ENCODE measurements around the gene MT1X. TPM values are rescaled to one million over a fixed set of nuclear protein-coding genes. Genes with fewer than 3 reads are reported as not detected.
A peak's percentile ranks its signal among the peaks of the same experiment; 100 is the strongest.

MT1X gene
- 3,049 TPM for total RNA-seq

- peaks cover 24% of the 10 kb centered on the region for H3K4me1 ChIP-seq
- H3K27me3 ChIP-seq, result no peaks in the 10 kb centered on the region
- H3K36me3 ChIP-seq, result no peaks in the 10 kb centered on the region
- H3K27ac ChIP-seq, result peak within 1 kb of the TSS; percentile 80
- intact Hi-C loops (cut with DNase I), result loop anchor here (2.0 to 5.0 kb wide), 2 partner anchors 55 to 75 kb away; partner anchors contain the start of gene MT1E
- H3K9me3 ChIP-seq, result no peaks in the 10 kb centered on the region
- DNase-seq (ENCODE audit: extremely low spot score in 2 of 2), result peak in 1 of 2 donors; percentile 98
- H3K4me3 ChIP-seq, result peak within 1 kb of the TSS; percentile 59 to 75
- TF ChIP-seq CTCF (IDR thresholded peaks at IDR 0.05), result no peak
- peak in 1 of 2 donors; percentile 96 for TF ChIP-seq POLR2A (IDR thresholded peaks at IDR 0.05)
- peak; percentile 79 to 98 for TF ChIP-seq POLR2AphosphoS5 (IDR thresholded peaks at IDR 0.05; ENCODE audit: insufficient read depth in 1 of 2, low read depth in 1 of 2)
These were observed at the start of gene MT1X for GRCh38 chr16:56681939-56682702. TSS of gene MT1X (plus strand) at chr16:56682470. CDS start at chr16:56682541, 71 bp downstream.

- TF ChIP-seq CTCF (IDR thresholded peaks at IDR 0.05) (no peak), POLR2AphosphoS5 (IDR thresholded peaks at IDR 0.05; ENCODE audit: insufficient read depth in 1 of 2, low read depth in 1 of 2) (no peak), POLR2A (IDR thresholded peaks at IDR 0.05) (no peak)
- no peaks in the 10 kb centered on the region for H3K36me3 ChIP-seq
- H3K27ac ChIP-seq, result peak overlapping the region; percentile 71
- H3K4me3 ChIP-seq, result peak overlapping the region; percentile 52 to 53
- no peaks in the 10 kb centered on the region for H3K27me3 ChIP-seq
- no peak for DNase-seq (ENCODE audit: extremely low spot score in 2 of 2)
- H3K4me1 ChIP-seq, result peaks cover 22% of the 10 kb centered on the region
- intact Hi-C loops (cut with DNase I), result loop anchor here (2.0 kb wide), 1 partner anchor 24 kb away; the partner anchor contains the start of gene MT2A
- no peaks in the 10 kb centered on the region for H3K9me3 ChIP-seq
These were observed 49.4 kb upstream of the MT1X start for GRCh38 chr16:56632848-56633365.

GRCh38 chr16:56633535-56633934, 48.7 kb upstream of the MT1X start:
- H3K4me3 ChIP-seq, result peak overlapping the region; percentile 52 to 53
- no peak for TF ChIP-seq POLR2AphosphoS5 (IDR thresholded peaks at IDR 0.05; ENCODE audit: insufficient read depth in 1 of 2, low read depth in 1 of 2)
- TF ChIP-seq POLR2A (IDR thresholded peaks at IDR 0.05), result no peak
- H3K27ac ChIP-seq, result peak overlapping the region; percentile 71
- intact Hi-C loops (cut with DNase I), result loop anchor here (2.0 kb wide), 1 partner anchor 25 kb away; the partner anchor contains the start of gene MT2A
- H3K27me3 ChIP-seq, result no peaks in the 10 kb centered on the region
- no peaks in the 10 kb centered on the region for H3K36me3 ChIP-seq
- H3K4me1 ChIP-seq, result peaks cover 27% of the 10 kb centered on the region
- DNase-seq (ENCODE audit: extremely low spot score in 2 of 2), result no peak
- no peaks in the 10 kb centered on the region for H3K9me3 ChIP-seq

GRCh38 chr16:56634715-56635440, 47.4 kb upstream of the MT1X start:
- Histone ChIP-seq H3K36me3 (no peaks in the 10 kb centered on the region), H3K9me3 (no peaks in the 10 kb centered on the region), H3K4me1 (peaks cover 32% of the 10 kb centered on the region), H3K27ac (no peak overlapping the region), H3K27me3 (no peaks in the 10 kb centered on the region), H3K4me3 (no peak overlapping the region)
- no peak for DNase-seq (ENCODE audit: extremely low spot score in 2 of 2)
- no peak for TF ChIP-seq CTCF (IDR thresholded peaks at IDR 0.05)
- no peak for TF ChIP-seq POLR2A (IDR thresholded peaks at IDR 0.05)
- TF ChIP-seq POLR2AphosphoS5 (IDR thresholded peaks at IDR 0.05; ENCODE audit: insufficient read depth in 1 of 2, low read depth in 1 of 2), result no peak
- intact Hi-C loops (cut with DNase I), result no loop called here

GRCh38 chr16:56635441-56635967, 46.8 kb upstream of the MT1X start:
- Histone ChIP-seq H3K9me3 (no peaks in the 10 kb centered on the region), H3K36me3 (no peaks in the 10 kb centered on the region), H3K4me3 (no peak overlapping the region), H3K27ac (no peak overlapping the region), H3K27me3 (no peaks in the 10 kb centered on the region), H3K4me1 (peaks cover 32% of the 10 kb centered on the region)
- intact Hi-C loops (cut with DNase I), result no loop called here
- no peak for DNase-seq (ENCODE audit: extremely low spot score in 2 of 2)
- TF ChIP-seq POLR2AphosphoS5 (IDR thresholded peaks at IDR 0.05; ENCODE audit: insufficient read depth in 1 of 2, low read depth in 1 of 2), result no peak
